HepG2 (cell line): ENCODE data around the gene PRKAR1B. TPM values are rescaled to one million over a fixed set of nuclear protein-coding genes. Genes with fewer than 3 reads are reported as not detected.

Source experiments
- ATAC-seq: fragments of 200-7000 bp; cut with Tn5 transposase; 3 replicates; pipeline ENCODE4 v1.9.1; 2020; ENCODE audit warnings: mild to moderate bottlenecking, moderate library complexity
- BruUV-seq: library from RNA; stranded (reverse); fragments of 400-500 nt; replicated peaks from 2 replicates; lab custom pipeline; 2021; lab: Mats Ljungman, UMichigan
- CTCF ChIA-PET: fragments of 300-600 bp; formaldehyde crosslinking; extraction: SDS; loops from one replicate; lab custom pipeline; 2021; ENCODE audit warnings: low total read pairs, inconsistent platforms, low intra/inter-chr PET ratio; lab: Yijun Ruan, JAX
- POLR2A ChIA-PET: fragments of 350-600 bp; sonication (Branson Sonifier 250); formaldehyde crosslinking; loops from one replicate; lab custom pipeline; 2020; ENCODE audit warnings: antibody characterized with exemption, inconsistent platforms; lab: Yijun Ruan, JAX
- DNase-seq: peaks from one replicate; pipeline ENCODE4 v3.0.0-alpha.2; 2015; ENCODE audit warnings: low spot score
- FAIRE-seq: peaks from 3 replicates; lab custom pipeline; 2011; peaks lifted over from hg19 to GRCh38; lab: Jason Lieb, UNC
- H2AFZ ChIP-seq: one replicate; pipeline ENCODE4 v1.6.1; 2011; ENCODE audit warnings: low read length, inconsistent platforms
- H3K27ac ChIP-seq: fragments of 300-600 bp; 3 replicates; pipeline ENCODE4 v1.8.0; 2011; ENCODE audit warnings: mixed run types, mild to moderate bottlenecking, mixed read lengths, low read length, inconsistent platforms; ENCODE audit not compliant: insufficient read depth; ENCODE audit errors: extremely low read length
- H3K27me3 ChIP-seq, 2 experiments: fragments of 200-600 bp in 1 of 2; 2 replicates in 1 of 2; 3 replicates in 1 of 2; pipeline versions ENCODE4 v1.6.0 to v1.8.0; 2011; ENCODE audit warnings: low read length in 2 of 2, mild to moderate bottlenecking in 2 of 2, moderate library complexity in 2 of 2, inconsistent platforms in 1 of 2; ENCODE audit not compliant: insufficient read depth in 2 of 2, control insufficient read depth in 1 of 2
- H3K36me3 ChIP-seq, 2 experiments: fragments of 200-600 bp in 1 of 2; replicated peaks in 1 of 2; 2 replicates in 1 of 2; 3 replicates in 1 of 2; pipeline versions ENCODE4 v1.5.1 to v1.8.0; 2011; ENCODE audit warnings: low read length in 2 of 2, inconsistent platforms in 1 of 2; ENCODE audit not compliant: insufficient read depth in 2 of 2, control insufficient read depth in 1 of 2
- H3K4me1 ChIP-seq: 2 replicates; pipeline ENCODE4 v1.5.1; 2012; ENCODE audit warnings: low read length, inconsistent platforms; ENCODE audit not compliant: insufficient read depth
- H3K4me2 ChIP-seq: 2 replicates; pipeline ENCODE4 v1.6.0; 2011; ENCODE audit warnings: low read depth, low read length, inconsistent platforms
- H3K4me3 ChIP-seq, 3 experiments: fragments of 200-600 bp in 1 of 3; sonication (generic), shearing (Covaris generic) in 1 of 3; replicated peaks in 1 of 3; 2 replicates each; pipeline ENCODE4 v1.5.1; 2011 to 2016; ENCODE audit warnings: low read length in 3 of 3, inconsistent platforms in 2 of 3, low read depth in 2 of 3, mild to moderate bottlenecking in 2 of 3, control low read depth in 1 of 3, mixed read lengths in 1 of 3; ENCODE audit not compliant: insufficient read depth in 1 of 3
- H3K79me2 ChIP-seq: one replicate; pipeline ENCODE4 v1.6.1; 2011; ENCODE audit warnings: low read length, inconsistent platforms; ENCODE audit not compliant: insufficient read depth
- H3K9ac ChIP-seq: 2 replicates; pipeline ENCODE4 v1.6.0; 2011; ENCODE audit warnings: mild to moderate bottlenecking, low read depth, low read length, inconsistent platforms; ENCODE audit not compliant: insufficient read depth
- H3K9me3 ChIP-seq: 2 replicates; pipeline ENCODE4 v1.5.1; 2012; ENCODE audit warnings: mild to moderate bottlenecking, low read length
- H4K20me1 ChIP-seq: 2 replicates; pipeline ENCODE4 v1.6.0; 2011; ENCODE audit warnings: inconsistent platforms, mild to moderate bottlenecking, low read length, moderate library complexity; ENCODE audit not compliant: insufficient read depth
- ATF1 ChIP-seq: IDR thresholded peaks from 2 replicates; pipeline ENCODE4 v1.6.1; 2016; ENCODE audit warnings: mild to moderate bottlenecking, control low read depth
- KLF15 ChIP-seq: sonication (generic); formaldehyde crosslinking; IDR thresholded peaks from 2 replicates; pipeline ENCODE4 v1.8.1; 2023; ENCODE audit warnings: borderline replicate concordance, mild to moderate bottlenecking, inconsistent platforms, missing genetic modification reagents, mixed read lengths
- NFIB ChIP-seq: sonication (generic); formaldehyde crosslinking; IDR thresholded peaks from 2 replicates; pipeline ENCODE4 v1.9.0; 2021; ENCODE audit warnings: missing genetic modification reagents, mild to moderate bottlenecking, borderline replicate concordance
- NR2F6 ChIP-seq, 2 experiments: IDR thresholded peaks; 2 replicates each; pipeline ENCODE4 v1.6.1; 2016; ENCODE audit warnings: antibody characterized with exemption in 1 of 2, mild to moderate bottlenecking in 1 of 2
- WIZ ChIP-seq: sonication (generic); formaldehyde crosslinking; IDR thresholded peaks from 2 replicates; pipeline ENCODE4 v1.5.1; 2020; ENCODE audit warnings: mild to moderate bottlenecking, missing genetic modification reagents
- ZBTB20 ChIP-seq: sonication (generic); formaldehyde crosslinking; IDR thresholded peaks from 2 replicates; pipeline ENCODE4 v1.8.1; 2023; ENCODE audit warnings: missing genetic modification reagents, low read depth, mild to moderate bottlenecking, borderline replicate concordance
- ZNF205 ChIP-seq: IDR thresholded peaks from 2 replicates; pipeline ENCODE4 v1.6.1; 2018; ENCODE audit warnings: missing biosample characterization, missing genetic modification reagents
- ZNF263 ChIP-seq: sonication (generic); formaldehyde crosslinking; IDR thresholded peaks from 2 replicates; pipeline ENCODE4 v1.4.0; 2020; ENCODE audit warnings: missing genetic modification reagents
- WGBS: methylation state at CpG from one replicate; pipeline ENCODE4 v1.1.6; 2017; ENCODE audit warnings: low lambda C conversion rate; 5-methylcytosine and 5-hydroxymethylcytosine counted together
- in situ Hi-C: cut with HindIII; loops from 2 replicates; pipeline ENCODE4 v1.10.0; 2017; ENCODE audit warnings: low pct_unique_long_range_greater_than_20kb; ENCODE audit not compliant: extremely low pct_ligation_motif_present
- intact Hi-C: fragments of 100-400 bp; cut with micrococcal nuclease; formaldehyde crosslinking; loops from one replicate; pipeline ENCODE4 v1.10.0; 2022; ENCODE audit not compliant: unreplicated experiment
- polyA plus RNA-seq, 8 experiments: library from polyadenylated mRNA; depleted of rRNA in 3 of 8; stranded (reverse) in 7 of 8; unstranded in 1 of 8; fragments of >200 nt; fragmentation: Illumina TruSeq in 4 of 8; extraction: Trizol in 4 of 8; gene quantifications; 2 replicates each; pipeline versions ENCODE4 v1.2.1 to v1.2.3, GENCODE V29; 2011 to 2016; ENCODE audit warnings: low read depth in 4 of 8, missing spikeins in 1 of 8, mixed read lengths in 1 of 8; ENCODE audit not compliant: insufficient read depth in 1 of 8
- total RNA-seq, 5 experiments: library from RNA; depleted of rRNA; stranded (reverse); fragments of >200 nt; fragmentation: Illumina TruSeq; extraction: Trizol; gene quantifications; 2 replicates each; pipeline ENCODE4 v1.2.3, GENCODE V29; 2016; ENCODE audit warnings: low read depth in 1 of 5
- TF ChIP-seq, protein P1 (sequence below), 2 experiments: fragments of 450-650 bp in 1 of 2; sonication (generic) in 1 of 2; formaldehyde crosslinking; IDR thresholded peaks; 2 replicates each; pipeline versions ENCODE4 v1.5.0 to v1.8.0; 2020 to 2022; ENCODE audit warnings: mild to moderate bottlenecking in 1 of 2, missing genetic modification reagents in 1 of 2
- TF ChIP-seq, protein P2 (sequence below): sonication (generic); formaldehyde crosslinking; IDR thresholded peaks from 2 replicates; pipeline ENCODE4 v1.5.0; 2020; ENCODE audit warnings: missing genetic modification reagents
- TF ChIP-seq, protein P3 (sequence below): sonication (generic); formaldehyde crosslinking; IDR thresholded peaks from 2 replicates; pipeline ENCODE4 v1.8.1; 2023; ENCODE audit warnings: mild to moderate bottlenecking, inconsistent platforms, moderate library complexity, missing genetic modification reagents, borderline replicate concordance

Gene PRKAR1B
- total and polyA plus RNA-seq, 2 of the 13 experiments (the other 11 are each of a cell fraction or from before 2014, with no cell fraction given) = 7.9 to 28.2 TPM

DNA sequence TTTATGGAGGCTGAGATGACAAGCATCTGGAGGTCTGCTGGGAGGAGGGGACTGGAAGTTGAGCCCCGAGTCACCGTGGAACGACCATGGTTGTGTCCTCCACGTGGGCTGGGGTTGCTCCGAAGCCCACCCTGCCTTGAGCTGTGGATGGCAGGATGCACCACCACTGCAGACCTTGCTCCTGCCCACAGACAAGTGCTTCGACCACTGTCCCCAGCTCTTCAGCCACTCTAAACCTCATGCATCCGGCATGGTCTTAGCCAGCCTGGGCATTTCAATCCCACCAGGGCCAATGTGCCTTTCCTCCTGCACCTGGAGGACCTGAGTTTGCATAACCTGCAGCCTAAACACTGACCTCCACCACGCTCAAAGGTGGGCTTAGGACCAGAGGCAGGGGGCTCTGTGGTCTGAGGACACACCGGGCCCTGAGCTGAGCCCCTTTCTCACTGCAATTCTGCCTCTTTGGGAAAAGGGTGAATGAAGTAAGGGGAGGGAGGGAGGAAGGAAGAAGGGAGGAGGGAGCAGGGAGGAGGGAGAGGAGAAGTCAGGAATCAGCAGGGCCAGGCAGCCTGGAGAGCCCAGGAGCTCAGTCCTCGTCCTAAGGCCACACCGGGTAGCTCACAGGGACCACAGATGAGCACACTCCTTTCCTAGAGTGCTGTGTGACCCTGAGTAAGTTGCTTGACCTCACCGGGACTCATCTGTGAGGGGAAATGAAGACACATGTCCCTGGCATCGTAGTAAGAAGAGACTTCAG is 45.4 kb downstream of the PRKAR1B start:
- H3K36me3 ChIP-seq = peaks cover 7 to 57% of the 10 kb centered on the region in 2 experiments; a peak in 4 of 5 replicates
- in situ Hi-C loops = no loop called here
- H4K20me1 ChIP-seq = no peaks in the 10 kb centered on the region
- no peak overlapping the region for H2AFZ ChIP-seq
- H3K4me2 ChIP-seq = no peak overlapping the region
- DNase-seq (no peak), ATAC-seq (no peak), FAIRE-seq (no peak)
- no peaks in the 10 kb centered on the region for H3K79me2 ChIP-seq
- no peak overlapping the region for H3K27ac ChIP-seq
- TF ChIP-seq ZNF205 (CRISPR knock-in tag) = no peak
- TF ChIP-seq ZNF263 (CRISPR knock-in tag) = peak; percentile 73
- H3K27me3 ChIP-seq = no peaks in the 10 kb centered on the region
- ChIA-PET CTCF (no interaction called here), POLR2A (no interaction called here)
- H3K4me3 ChIP-seq = no peak overlapping the region
- H3K9ac ChIP-seq = no peak overlapping the region
- intact Hi-C loops = no loop called here
- BruUV-seq = no TSS peak
- peaks cover 23% of the 10 kb centered on the region for H3K9me3 ChIP-seq
- WGBS = 98% methylated on average over 11 of the region's 13 CpGs
- no peaks in the 10 kb centered on the region for H3K4me1 ChIP-seq

DNA sequence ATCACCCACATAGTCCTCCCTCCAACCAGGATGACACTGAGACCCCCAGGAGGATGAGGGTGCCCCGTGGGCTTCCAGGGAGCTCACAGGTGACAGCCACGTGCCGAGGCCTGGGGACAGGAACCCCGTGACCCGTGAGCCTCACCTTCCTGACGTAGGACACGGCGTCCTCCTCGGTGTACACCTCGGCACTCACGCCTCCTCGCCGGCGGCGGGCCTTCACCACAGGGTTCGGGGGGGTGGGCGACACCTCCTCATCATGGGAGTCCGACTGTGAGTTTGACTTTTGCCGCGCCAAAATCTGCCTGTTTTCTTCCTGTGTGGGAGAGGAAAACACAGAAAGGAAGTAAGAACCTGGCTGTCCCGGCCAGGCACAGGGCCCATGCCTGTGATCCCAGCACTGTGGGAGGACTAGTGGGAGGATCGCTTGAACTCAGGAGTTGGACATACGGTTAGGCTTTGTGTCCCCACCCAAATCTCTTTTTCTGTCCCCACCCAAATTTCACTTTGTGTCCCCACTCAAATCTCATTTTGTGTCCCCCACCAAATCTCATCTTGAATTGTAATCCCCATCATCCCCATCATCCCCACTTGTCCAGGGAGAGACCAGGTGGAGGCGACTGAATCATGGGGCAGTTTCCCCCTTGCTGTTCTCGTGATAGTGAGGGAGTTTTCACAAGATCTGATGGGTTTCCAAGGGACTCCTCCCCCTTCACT is 46.5 kb downstream of the PRKAR1B start:
- DNase-seq (no peak), FAIRE-seq (no peak), ATAC-seq (no peak)
- Histone ChIP-seq H3K4me2 (no peak overlapping the region), H3K4me3 (no peak overlapping the region), H3K4me1 (no peaks in the 10 kb centered on the region), H2AFZ (no peak overlapping the region), H3K27me3 (no peaks in the 10 kb centered on the region), H3K27ac (no peak overlapping the region), H3K79me2 (no peaks in the 10 kb centered on the region), H4K20me1 (no peaks in the 10 kb centered on the region), H3K36me3 (peaks cover 7 to 66% of the 10 kb centered on the region in 2 experiments; a peak in 4 of 5 replicates), H3K9me3 (peaks cover 12% of the 10 kb centered on the region), H3K9ac (no peak overlapping the region)
- ChIA-PET CTCF (no interaction called here), POLR2A (no interaction called here)
- WGBS = 98% methylated on average over 24 of the region's 25 CpGs
- intact Hi-C loops = no loop called here
- TF ChIP-seq WIZ (CRISPR knock-in tag) = no peak
- no peak for TF ChIP-seq ZBTB20 (CRISPR knock-in tag)
- TF ChIP-seq, protein P1, sequence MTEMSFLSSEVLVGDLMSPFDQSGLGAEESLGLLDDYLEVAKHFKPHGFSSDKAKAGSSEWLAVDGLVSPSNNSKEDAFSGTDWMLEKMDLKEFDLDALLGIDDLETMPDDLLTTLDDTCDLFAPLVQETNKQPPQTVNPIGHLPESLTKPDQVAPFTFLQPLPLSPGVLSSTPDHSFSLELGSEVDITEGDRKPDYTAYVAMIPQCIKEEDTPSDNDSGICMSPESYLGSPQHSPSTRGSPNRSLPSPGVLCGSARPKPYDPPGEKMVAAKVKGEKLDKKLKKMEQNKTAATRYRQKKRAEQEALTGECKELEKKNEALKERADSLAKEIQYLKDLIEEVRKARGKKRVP (CRISPR knock-in tag; IDR thresholded peaks at IDR 0.05) = no peak
- TF ChIP-seq, protein P2, sequence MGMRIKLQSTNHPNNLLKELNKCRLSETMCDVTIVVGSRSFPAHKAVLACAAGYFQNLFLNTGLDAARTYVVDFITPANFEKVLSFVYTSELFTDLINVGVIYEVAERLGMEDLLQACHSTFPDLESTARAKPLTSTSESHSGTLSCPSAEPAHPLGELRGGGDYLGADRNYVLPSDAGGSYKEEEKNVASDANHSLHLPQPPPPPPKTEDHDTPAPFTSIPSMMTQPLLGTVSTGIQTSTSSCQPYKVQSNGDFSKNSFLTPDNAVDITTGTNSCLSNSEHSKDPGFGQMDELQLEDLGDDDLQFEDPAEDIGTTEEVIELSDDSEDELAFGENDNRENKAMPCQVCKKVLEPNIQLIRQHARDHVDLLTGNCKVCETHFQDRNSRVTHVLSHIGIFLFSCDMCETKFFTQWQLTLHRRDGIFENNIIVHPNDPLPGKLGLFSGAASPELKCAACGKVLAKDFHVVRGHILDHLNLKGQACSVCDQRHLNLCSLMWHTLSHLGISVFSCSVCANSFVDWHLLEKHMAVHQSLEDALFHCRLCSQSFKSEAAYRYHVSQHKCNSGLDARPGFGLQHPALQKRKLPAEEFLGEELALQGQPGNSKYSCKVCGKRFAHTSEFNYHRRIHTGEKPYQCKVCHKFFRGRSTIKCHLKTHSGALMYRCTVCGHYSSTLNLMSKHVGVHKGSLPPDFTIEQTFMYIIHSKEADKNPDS = no peak
- TF ChIP-seq, protein P3, sequence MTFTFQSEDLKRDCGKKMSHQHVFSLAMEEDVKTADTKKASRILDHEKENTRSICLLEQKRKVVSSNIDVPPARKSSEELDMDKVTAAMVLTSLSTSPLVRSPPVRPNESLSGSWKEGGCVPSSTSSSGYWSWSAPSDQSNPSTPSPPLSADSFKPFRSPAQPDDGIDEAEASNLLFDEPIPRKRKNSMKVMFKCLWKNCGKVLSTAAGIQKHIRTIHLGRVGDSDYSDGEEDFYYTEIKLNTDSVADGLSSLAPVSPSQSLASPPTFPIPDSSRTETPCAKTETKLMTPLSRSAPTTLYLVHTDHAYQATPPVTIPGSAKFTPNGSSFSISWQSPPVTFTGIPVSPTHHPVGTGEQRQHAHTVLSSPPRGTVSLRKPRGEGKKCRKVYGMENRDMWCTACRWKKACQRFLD = no peak
- TF ChIP-seq ATF1 (CRISPR knock-in tag) = no peak
- no peak for TF ChIP-seq NR2F6 (IDR thresholded peaks at IDR 0.05)
- no peak for TF ChIP-seq NR2F6 (CRISPR knock-in tag; IDR thresholded peaks at IDR 0.05)
- no peak for TF ChIP-seq NFIB (CRISPR knock-in tag)
- TF ChIP-seq KLF15 = no peak
- BruUV-seq = no TSS peak
- in situ Hi-C loops = no loop called here
